ENCODE data around the gene ARID1B.

GRCh38 chr6:156863504-156863903 lies 86.3 kb downstream of the ARID1B start:
- TF ChIP-seq CTCF (IDR thresholded peaks at IDR 0.05) (no peak), POLR2AphosphoS5 (IDR thresholded peaks at IDR 0.05) (no peak), EP300 (IDR thresholded peaks at IDR 0.05) (no peak)
